HepG2 (cell line): ENCODE measurements around the gene RHOBTB1.

Experiments
- CTCF ChIP-seq: sonication (generic); formaldehyde crosslinking; IDR thresholded peaks from 2 replicates; pipeline ENCODE4 v1.5.0; 2020; ENCODE audit warnings: mild to moderate bottlenecking, missing genetic modification reagents, moderate library complexity
- EZH2 ChIP-seq: conservative IDR thresholded peaks from 2 replicates; pipeline ENCODE4 v1.6.1; 2012; ENCODE audit warnings: mild to moderate bottlenecking, low read depth, low read length, moderate library complexity
- FOSL1 ChIP-seq: sonication (generic); formaldehyde crosslinking; IDR thresholded peaks from 2 replicates; pipeline ENCODE4 v1.9.0; 2021; ENCODE audit warnings: missing genetic modification reagents, borderline replicate concordance
- JUNB ChIP-seq: sonication (generic); formaldehyde crosslinking; IDR thresholded peaks from 2 replicates; pipeline ENCODE4 v1.8.0; 2022; ENCODE audit warnings: missing genetic modification reagents, mild to moderate bottlenecking, borderline replicate concordance
- KAT2B ChIP-seq: fragments of 150-350 bp; IDR thresholded peaks from 2 replicates; pipeline ENCODE4 v1.6.1; 2014; ENCODE audit warnings: low read depth, low read length, borderline replicate concordance
- POLR2A ChIP-seq, 2 experiments: IDR thresholded peaks; 2 replicates each; pipeline ENCODE4 v1.6.1; 2011; ENCODE audit warnings: low read depth in 2 of 2, low read length in 2 of 2, mild to moderate bottlenecking in 1 of 2, moderate library complexity in 1 of 2; ENCODE audit not compliant: insufficient read depth in 1 of 2
- RNF2 ChIP-seq: fragments of 450-650 bp; conservative IDR thresholded peaks from 2 replicates; pipeline ENCODE4 v1.6.1; 2016; ENCODE audit warnings: low read depth
- ZNF530 ChIP-seq: sonication (generic); formaldehyde crosslinking; IDR thresholded peaks from 2 replicates; pipeline ENCODE4 v1.5.0; 2020; ENCODE audit warnings: low read depth, mild to moderate bottlenecking, missing genetic modification reagents
- ZNF576 ChIP-seq: sonication (generic); formaldehyde crosslinking; IDR thresholded peaks from 2 replicates; pipeline ENCODE4 v1.4.0; 2020; ENCODE audit warnings: mild to moderate bottlenecking, missing genetic modification reagents

GRCh38 chr10:60963441-60964256 lies 19.7 kb upstream of the RHOBTB1 start:
- no peak for TF ChIP-seq EZH2
- TF ChIP-seq FOSL1 (CRISPR knock-in tag) = no peak
- no peak for TF ChIP-seq CTCF
- no peak for TF ChIP-seq ZNF530 (CRISPR knock-in tag)
- no peak for TF ChIP-seq RNF2
- TF ChIP-seq ZNF576 (CRISPR knock-in tag) = no peak
- no peak for TF ChIP-seq POLR2A (IDR thresholded peaks at IDR 0.05; ENCODE audit: insufficient read depth in 1 of 2, low read depth in 2 of 2, low read length in 2 of 2)
- TF ChIP-seq JUNB (CRISPR knock-in tag) = no peak
- TF ChIP-seq KAT2B = no peak
